ENCODE results near the gene YTHDC1. TPM values are rescaled to one million over a fixed set of nuclear protein-coding genes. Genes with fewer than 3 reads are reported as not detected.

Gene YTHDC1
- total RNA-seq, 3 donors from 2014 or later (not counting 1 experiment from before 2014, with no cell fraction given) = 225 to 320 (median 270) TPM

DNA sequence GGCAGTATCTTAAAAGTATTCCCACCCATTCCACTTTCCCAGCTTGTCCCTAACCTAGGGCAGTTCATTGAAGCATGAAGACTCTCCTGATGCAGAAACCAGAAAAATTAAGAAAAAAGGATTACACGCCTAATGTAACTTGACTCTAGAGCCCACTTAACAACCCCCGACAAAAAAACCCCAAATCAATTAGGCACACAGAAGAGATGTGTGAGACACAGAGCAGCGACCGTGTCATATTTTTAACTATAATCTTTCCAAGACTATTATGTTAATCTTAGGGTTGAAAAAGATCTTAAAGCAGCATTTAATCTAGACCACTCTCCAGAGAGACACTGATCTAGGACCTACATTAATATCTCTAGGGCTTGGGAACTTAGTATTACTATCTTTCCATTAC lies 1.3 kb downstream of the YTHDC1 start:
- H3K36me3 ChIP-seq (ENCODE audit: control insufficient read depth, insufficient read depth, low read length) = no peaks in the 10 kb centered on the region
- TF ChIP-seq, protein P1, sequence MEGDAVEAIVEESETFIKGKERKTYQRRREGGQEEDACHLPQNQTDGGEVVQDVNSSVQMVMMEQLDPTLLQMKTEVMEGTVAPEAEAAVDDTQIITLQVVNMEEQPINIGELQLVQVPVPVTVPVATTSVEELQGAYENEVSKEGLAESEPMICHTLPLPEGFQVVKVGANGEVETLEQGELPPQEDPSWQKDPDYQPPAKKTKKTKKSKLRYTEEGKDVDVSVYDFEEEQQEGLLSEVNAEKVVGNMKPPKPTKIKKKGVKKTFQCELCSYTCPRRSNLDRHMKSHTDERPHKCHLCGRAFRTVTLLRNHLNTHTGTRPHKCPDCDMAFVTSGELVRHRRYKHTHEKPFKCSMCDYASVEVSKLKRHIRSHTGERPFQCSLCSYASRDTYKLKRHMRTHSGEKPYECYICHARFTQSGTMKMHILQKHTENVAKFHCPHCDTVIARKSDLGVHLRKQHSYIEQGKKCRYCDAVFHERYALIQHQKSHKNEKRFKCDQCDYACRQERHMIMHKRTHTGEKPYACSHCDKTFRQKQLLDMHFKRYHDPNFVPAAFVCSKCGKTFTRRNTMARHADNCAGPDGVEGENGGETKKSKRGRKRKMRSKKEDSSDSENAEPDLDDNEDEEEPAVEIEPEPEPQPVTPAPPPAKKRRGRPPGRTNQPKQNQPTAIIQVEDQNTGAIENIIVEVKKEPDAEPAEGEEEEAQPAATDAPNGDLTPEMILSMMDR (IDR thresholded peaks at IDR 0.05) = no peak
- Mint-ChIP-seq H3K4me1 (peaks cover 58 to 62% of the 10 kb centered on the region in 2 donors), H3K27ac (peak overlapping the region; percentile 98 to 99), H3K36me3 (no peaks in the 10 kb centered on the region), H3K27me3 (ENCODE audit: low read depth in 2 of 2) (peaks cover 0 to 7% of the 10 kb centered on the region in 2 donors), H3K9me3 (no peaks in the 10 kb centered on the region), H3K4me3 (peak overlapping the region; percentile 97)
- H3K27ac ChIP-seq (ENCODE audit: low read length) = peak overlapping the region; percentile 99
- peak overlapping the region; percentile 96 for H3K4me3 ChIP-seq (ENCODE audit: low read length)
- peaks cover 17% of the 10 kb centered on the region for H3K4me1 ChIP-seq (ENCODE audit: control insufficient read depth, insufficient read depth, low read length)
- ATAC-seq (no peak), DNase-seq (peak in 1 of 2 donors; percentile 19)
- no peaks in the 10 kb centered on the region for H3K9me3 ChIP-seq (ENCODE audit: control insufficient read depth, insufficient read depth, low read length)
- intact Hi-C loops (cut with micrococcal nuclease) = loop anchor here (5.0 to 10.0 kb wide), 2 partner anchors 36 to 804 kb away; partner anchors contain the start of gene CENPC
- H3K27me3 ChIP-seq (ENCODE audit: control insufficient read depth, insufficient read depth, low read length) = no peaks in the 10 kb centered on the region
- WGBS (ENCODE audit: insufficient coverage) = 0% methylated on average over 2 of the region's 4 CpGs

DNA sequence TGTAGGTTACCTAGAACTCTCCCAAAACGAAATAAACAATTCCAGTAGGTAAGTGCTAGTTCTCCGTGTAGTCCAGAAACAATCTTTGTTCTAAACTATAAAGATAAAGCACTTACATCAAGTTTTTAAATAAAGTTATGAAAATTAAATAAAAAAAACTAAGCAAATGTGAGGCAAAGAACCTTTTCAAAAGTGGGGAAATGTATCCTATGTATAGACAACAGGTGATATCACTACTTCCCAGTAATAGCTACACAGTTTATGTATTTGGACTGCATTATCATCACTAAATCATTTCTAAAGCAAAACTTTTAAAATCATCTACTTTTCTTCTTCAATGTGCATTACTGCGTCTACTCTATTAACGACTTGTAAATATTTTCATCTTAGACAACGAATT lies 2.0 kb downstream of the YTHDC1 start:
- intact Hi-C loops (cut with micrococcal nuclease) = loop anchor here (5.0 to 10.0 kb wide), 2 partner anchors 36 to 803 kb away; partner anchors contain the start of gene CENPC
- peaks cover 58 to 62% of the 10 kb centered on the region in 2 donors for H3K4me1 Mint-ChIP-seq
- WGBS (ENCODE audit: insufficient coverage) = 23% methylated on average over 3 of the region's 5 CpGs
- no peak for ATAC-seq
- H3K27me3 Mint-ChIP-seq (ENCODE audit: low read depth in 2 of 2) = no peaks in the 10 kb centered on the region
- DNase-seq = no peak
- H3K36me3 ChIP-seq (ENCODE audit: control insufficient read depth, insufficient read depth, low read length) = no peaks in the 10 kb centered on the region
- H3K4me3 Mint-ChIP-seq = peak overlapping the region; percentile 97
- H3K4me3 ChIP-seq (ENCODE audit: low read length) = peak overlapping the region; percentile 96
- no peaks in the 10 kb centered on the region for H3K9me3 ChIP-seq (ENCODE audit: control insufficient read depth, insufficient read depth, low read length)
- peaks cover 17% of the 10 kb centered on the region for H3K4me1 ChIP-seq (ENCODE audit: control insufficient read depth, insufficient read depth, low read length)
- H3K27me3 ChIP-seq (ENCODE audit: control insufficient read depth, insufficient read depth, low read length) = no peaks in the 10 kb centered on the region
- no peaks in the 10 kb centered on the region for H3K9me3 Mint-ChIP-seq
- TF ChIP-seq, protein P1 (IDR thresholded peaks at IDR 0.05) = no peak
- peak overlapping the region; percentile 98 to 99 for H3K27ac Mint-ChIP-seq
- no peaks in the 10 kb centered on the region for H3K36me3 Mint-ChIP-seq
- H3K27ac ChIP-seq (ENCODE audit: low read length) = no peak overlapping the region

DNA sequence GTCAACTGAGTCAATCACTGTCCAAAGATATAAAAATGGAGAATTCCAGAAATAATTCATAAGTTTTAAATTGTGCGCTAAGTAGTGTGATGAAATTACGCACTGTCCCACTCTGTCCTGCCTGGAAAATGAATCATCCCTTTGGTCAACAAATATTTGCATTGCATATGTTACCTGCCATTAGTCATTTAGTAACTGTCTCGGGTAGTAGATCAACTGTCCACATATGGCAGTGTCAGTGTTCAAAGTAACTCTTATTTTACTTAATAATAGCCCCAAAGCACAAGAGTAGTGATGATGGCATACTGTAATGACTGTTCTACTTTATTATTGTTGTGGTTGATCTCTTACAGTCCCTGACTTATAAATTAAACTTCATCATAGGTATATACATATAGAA lies 3.4 kb downstream of the YTHDC1 start:
- TF ChIP-seq, protein P1 (IDR thresholded peaks at IDR 0.05) = no peak
- Histone ChIP-seq H3K4me1 (ENCODE audit: control insufficient read depth, insufficient read depth, low read length) (peaks cover 20% of the 10 kb centered on the region), H3K36me3 (ENCODE audit: control insufficient read depth, insufficient read depth, low read length) (no peaks in the 10 kb centered on the region), H3K9me3 (ENCODE audit: control insufficient read depth, insufficient read depth, low read length) (no peaks in the 10 kb centered on the region), H3K4me3 (ENCODE audit: low read length) (no peak overlapping the region), H3K27me3 (ENCODE audit: control insufficient read depth, insufficient read depth, low read length) (no peaks in the 10 kb centered on the region), H3K27ac (ENCODE audit: low read length) (no peak overlapping the region)
- intact Hi-C loops (cut with micrococcal nuclease) = loop anchor here (5.0 to 10.0 kb wide), 2 partner anchors 34 to 802 kb away; partner anchors contain the start of gene CENPC
- peak overlapping the region; percentile 97 for H3K4me3 Mint-ChIP-seq
- ATAC-seq = no peak
- H3K4me1 Mint-ChIP-seq = peaks cover 66 to 71% of the 10 kb centered on the region in 2 donors
- no peaks in the 10 kb centered on the region for H3K36me3 Mint-ChIP-seq
- H3K9me3 Mint-ChIP-seq = no peaks in the 10 kb centered on the region
- H3K27me3 Mint-ChIP-seq (ENCODE audit: low read depth in 2 of 2) = no peaks in the 10 kb centered on the region
- WGBS (ENCODE audit: insufficient coverage) = 89% methylated on average over 3 of the region's 3 CpGs
- no peak for DNase-seq
- H3K27ac Mint-ChIP-seq = peak overlapping the region; percentile 69 to 98

DNA sequence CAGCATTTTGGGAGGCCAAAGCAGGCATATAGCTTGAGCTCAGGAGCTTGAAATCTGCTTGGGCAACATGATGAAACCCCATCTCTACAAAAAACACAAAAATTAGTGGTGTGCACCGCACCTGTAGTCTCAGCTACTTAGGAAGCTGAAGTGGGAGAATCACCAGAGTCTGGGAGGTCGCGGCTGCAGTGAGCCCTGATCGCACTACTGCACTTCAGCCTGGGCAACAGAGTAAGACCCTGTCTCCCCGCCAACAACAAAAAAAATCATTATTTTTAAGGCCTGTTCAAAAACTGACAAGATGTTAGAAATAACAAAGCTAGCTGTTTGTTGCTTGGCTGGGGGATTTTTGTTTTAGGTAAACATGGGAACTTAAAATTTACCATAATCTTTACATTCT lies 5.1 kb downstream of the YTHDC1 start:
- no peaks in the 10 kb centered on the region for H3K9me3 ChIP-seq (ENCODE audit: control insufficient read depth, insufficient read depth, low read length)
- DNase-seq (no peak), ATAC-seq (no peak)
- Mint-ChIP-seq H3K4me3 (peak overlapping the region; percentile 74), H3K9me3 (no peaks in the 10 kb centered on the region), H3K27me3 (ENCODE audit: low read depth in 2 of 2) (no peaks in the 10 kb centered on the region), H3K27ac (peak overlapping the region; percentile 60 to 69), H3K36me3 (no peaks in the 10 kb centered on the region), H3K4me1 (peaks cover 71 to 78% of the 10 kb centered on the region in 2 donors)
- TF ChIP-seq, protein P1 (IDR thresholded peaks at IDR 0.05) = no peak
- H3K4me3 ChIP-seq (ENCODE audit: low read length) = no peak overlapping the region
- H3K27ac ChIP-seq (ENCODE audit: low read length) = no peak overlapping the region
- 96% methylated on average over 4 of the region's 5 CpGs for WGBS (ENCODE audit: insufficient coverage)
- H3K36me3 ChIP-seq (ENCODE audit: control insufficient read depth, insufficient read depth, low read length) = no peaks in the 10 kb centered on the region
- no peaks in the 10 kb centered on the region for H3K27me3 ChIP-seq (ENCODE audit: control insufficient read depth, insufficient read depth, low read length)
- intact Hi-C loops (cut with micrococcal nuclease) = loop anchor here (5.0 to 10.0 kb wide), 2 partner anchors 32 to 800 kb away; partner anchors contain the start of gene CENPC
- peaks cover 13% of the 10 kb centered on the region for H3K4me1 ChIP-seq (ENCODE audit: control insufficient read depth, insufficient read depth, low read length)
